GM23338 (cell line): Measurements from ENCODE around the gene LDAF1. TPM values are rescaled to one million over a fixed set of nuclear protein-coding genes. Genes with fewer than 3 reads are reported as not detected.

Experiments used
- ATAC-seq: fragments of 200-7000 bp; cut with Tn5 transposase; 3 replicates; pipeline ENCODE4 v1.9.1; 2020
- DNase-seq: peaks from one replicate; pipeline ENCODE4 v3.0.0-alpha.2; 2015; ENCODE audit warnings: low spot score
- H2AFZ ChIP-seq: fragments of 200-600 bp; sonication (generic); 2 replicates; pipeline ENCODE4 v1.8.0; 2016; ENCODE audit warnings: antibody characterized with exemption, mild to moderate bottlenecking, moderate library complexity
- H3F3A ChIP-seq: fragments of 200-600 bp; sonication (generic); replicated peaks from 2 replicates; pipeline ENCODE4 v1.8.0; 2017; ENCODE audit warnings: antibody characterized with exemption, mixed run types, low read depth
- H3K27ac ChIP-seq: fragments of 200-600 bp; sonication (generic); 2 replicates; pipeline ENCODE4 v1.6.1; 2016; ENCODE audit warnings: low read depth
- H3K27me3 ChIP-seq: fragments of 200-600 bp; sonication (generic); 2 replicates; pipeline ENCODE4 v1.8.0; 2016; ENCODE audit warnings: mild to moderate bottlenecking, mixed run types, moderate library complexity; ENCODE audit not compliant: insufficient read depth
- H3K36me3 ChIP-seq: fragments of 200-600 bp; sonication (generic); 2 replicates; pipeline ENCODE4 v1.8.0; 2016; ENCODE audit warnings: mild to moderate bottlenecking; ENCODE audit not compliant: insufficient read depth
- H3K4me1 ChIP-seq: fragments of 200-600 bp; sonication (generic); 2 replicates; pipeline ENCODE4 v1.8.0; 2016; ENCODE audit warnings: mild to moderate bottlenecking, moderate library complexity; ENCODE audit not compliant: insufficient read depth
- H3K4me2 ChIP-seq: fragments of 200-600 bp; sonication (generic); 2 replicates; pipeline ENCODE4 v1.7.1; 2017; ENCODE audit warnings: mixed run types
- H3K4me3 ChIP-seq: fragments of 200-600 bp; sonication (generic); 2 replicates; pipeline ENCODE4 v1.6.1; 2016; ENCODE audit warnings: mixed run types
- H3K79me2 ChIP-seq: fragments of 200-600 bp; sonication (generic); replicated peaks from 2 replicates; pipeline ENCODE4 v1.8.0; 2017; ENCODE audit warnings: mild to moderate bottlenecking; ENCODE audit not compliant: insufficient read depth
- H3K9me2 ChIP-seq: fragments of 200-600 bp; sonication (generic); 2 replicates; pipeline ENCODE4 v1.8.0; 2017; ENCODE audit not compliant: insufficient read depth
- H4K20me1 ChIP-seq: fragments of 200-600 bp; sonication (generic); replicated peaks from 2 replicates; pipeline ENCODE4 v1.8.0; 2017; ENCODE audit warnings: mild to moderate bottlenecking; ENCODE audit not compliant: insufficient read depth
- H3K27ac Mint-ChIP-seq: 2 replicates; pipeline ENCODE4 v1.8.0; 2020; ENCODE audit warnings: inconsistent platforms, mild to moderate bottlenecking, moderate library complexity, mixed read lengths
- H3K27me3 Mint-ChIP-seq: 3 replicates; pipeline ENCODE4 v1.8.0; 2022; ENCODE audit warnings: low read depth, mild to moderate bottlenecking, moderate library complexity, mixed read lengths, inconsistent platforms; ENCODE audit not compliant: insufficient read depth, poor library complexity
- H3K36me3 Mint-ChIP-seq: 3 replicates; pipeline ENCODE4 v1.8.0; 2021; ENCODE audit warnings: low read depth, mild to moderate bottlenecking, inconsistent platforms, moderate library complexity, mixed read lengths
- H3K4me1 Mint-ChIP-seq: 3 replicates; pipeline ENCODE4 v1.8.0; 2020; ENCODE audit warnings: mild to moderate bottlenecking, inconsistent platforms, mixed read lengths
- H3K4me3 Mint-ChIP-seq: 3 replicates; pipeline ENCODE4 v1.8.0; 2021; ENCODE audit warnings: moderate library complexity, mild to moderate bottlenecking, inconsistent platforms, mixed read lengths
- H3K9me3 Mint-ChIP-seq: 3 replicates; pipeline ENCODE4 v1.8.0; 2020; ENCODE audit warnings: moderate library complexity, mild to moderate bottlenecking, inconsistent platforms, mixed read lengths
- CREB1 ChIP-seq: fragments of 250-450 bp; sonication (Bioruptor Pico); IDR thresholded peaks from 2 replicates; pipeline ENCODE4 v1.5.0; 2020; ENCODE audit warnings: low read depth, mild to moderate bottlenecking, moderate library complexity
- ETS1 ChIP-seq: IDR thresholded peaks from 2 replicates; pipeline ENCODE4 v1.6.1; 2016; ENCODE audit warnings: antibody characterized with exemption
- EZH2 ChIP-seq: fragments of 200-600 bp; sonication (generic); IDR thresholded peaks from one replicate; pipeline ENCODE4 v1.8.0; 2017; ENCODE audit warnings: antibody characterized with exemption, mild to moderate bottlenecking, low read depth; ENCODE audit not compliant: unreplicated experiment
- EZH2phosphoT487 ChIP-seq: fragments of 200-600 bp; sonication (generic); IDR thresholded peaks from one replicate; pipeline ENCODE4 v1.8.1; 2018; ENCODE audit warnings: antibody characterized with exemption; ENCODE audit not compliant: unreplicated experiment
- JUNB ChIP-seq: IDR thresholded peaks from one replicate; pipeline ENCODE4 v1.6.1; 2016; ENCODE audit warnings: antibody characterized with exemption; ENCODE audit not compliant: unreplicated experiment
- POLR2AphosphoS5 ChIP-seq: IDR thresholded peaks from 2 replicates; pipeline ENCODE4 v1.6.1; 2016; ENCODE audit warnings: antibody characterized with exemption, low read depth
- ZNF331 ChIP-seq: fragments of 250-450 bp; sonication (Bioruptor Pico); IDR thresholded peaks from 2 replicates; pipeline ENCODE4 v1.5.0; 2020; ENCODE audit warnings: low read depth, mild to moderate bottlenecking, moderate library complexity
- polyA plus RNA-seq: library from polyadenylated mRNA; unstranded; fragments of >200 nt; fragmentation: Nextera tagmentation; extraction: Ambion mirVana; gene quantifications from 2 replicates; pipeline ENCODE4 v1.2.1, GENCODE V29; 2016
- total RNA-seq: library from RNA; depleted of rRNA; stranded (reverse); fragments of >200 nt; shearing (Covaris generic); gene quantifications from 2 replicates; pipeline ENCODE4 v1.2.3, GENCODE V29; 2014
- TF ChIP-seq, protein P1 (sequence below): fragments of 250-450 bp; sonication (Bioruptor Pico); IDR thresholded peaks from 2 replicates; pipeline ENCODE4 v1.5.0; 2020; ENCODE audit warnings: mild to moderate bottlenecking, moderate library complexity
- TF ChIP-seq, protein P2 (sequence below): IDR thresholded peaks from one replicate; pipeline ENCODE4 v1.6.1; 2018; ENCODE audit warnings: antibody characterized with exemption; ENCODE audit not compliant: unreplicated experiment
- TF ChIP-seq, protein P3 (sequence below), 2 experiments: fragments of 200-600 bp in 1 of 2; sonication (generic) in 1 of 2; conservative IDR thresholded peaks; 2 replicates each; pipeline versions ENCODE4 v1.5.1 to v1.6.1; 2016 to 2017; ENCODE audit warnings: antibody characterized with exemption in 2 of 2, low read depth in 2 of 2, mild to moderate bottlenecking in 2 of 2, moderate library complexity in 1 of 2

LDAF1 gene
- total and polyA plus RNA-seq, 2 experiments from 2014 or later, result 20.5 to 33.8 TPM

DNA sequence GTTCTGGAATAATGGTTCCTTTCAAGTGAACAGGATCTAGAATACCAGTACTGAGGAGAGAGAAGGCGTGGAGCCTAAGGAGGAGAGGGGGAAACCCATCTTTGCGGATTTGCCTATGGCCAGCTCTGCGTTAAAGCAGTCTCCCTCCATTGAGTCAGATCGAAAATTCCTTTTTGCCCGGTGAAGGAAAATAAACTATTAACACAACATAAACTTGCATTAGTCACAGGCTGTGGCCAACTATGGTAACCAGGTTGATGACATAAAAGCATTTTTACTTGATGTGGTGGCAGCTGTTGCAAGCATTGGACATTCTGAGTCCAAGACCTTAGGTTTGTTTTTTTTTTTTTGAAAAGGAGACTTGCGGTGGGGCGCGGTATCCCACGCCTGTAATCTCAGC lies 8.9 kb downstream of the LDAF1 start (continued):
- TF ChIP-seq, protein P1, sequence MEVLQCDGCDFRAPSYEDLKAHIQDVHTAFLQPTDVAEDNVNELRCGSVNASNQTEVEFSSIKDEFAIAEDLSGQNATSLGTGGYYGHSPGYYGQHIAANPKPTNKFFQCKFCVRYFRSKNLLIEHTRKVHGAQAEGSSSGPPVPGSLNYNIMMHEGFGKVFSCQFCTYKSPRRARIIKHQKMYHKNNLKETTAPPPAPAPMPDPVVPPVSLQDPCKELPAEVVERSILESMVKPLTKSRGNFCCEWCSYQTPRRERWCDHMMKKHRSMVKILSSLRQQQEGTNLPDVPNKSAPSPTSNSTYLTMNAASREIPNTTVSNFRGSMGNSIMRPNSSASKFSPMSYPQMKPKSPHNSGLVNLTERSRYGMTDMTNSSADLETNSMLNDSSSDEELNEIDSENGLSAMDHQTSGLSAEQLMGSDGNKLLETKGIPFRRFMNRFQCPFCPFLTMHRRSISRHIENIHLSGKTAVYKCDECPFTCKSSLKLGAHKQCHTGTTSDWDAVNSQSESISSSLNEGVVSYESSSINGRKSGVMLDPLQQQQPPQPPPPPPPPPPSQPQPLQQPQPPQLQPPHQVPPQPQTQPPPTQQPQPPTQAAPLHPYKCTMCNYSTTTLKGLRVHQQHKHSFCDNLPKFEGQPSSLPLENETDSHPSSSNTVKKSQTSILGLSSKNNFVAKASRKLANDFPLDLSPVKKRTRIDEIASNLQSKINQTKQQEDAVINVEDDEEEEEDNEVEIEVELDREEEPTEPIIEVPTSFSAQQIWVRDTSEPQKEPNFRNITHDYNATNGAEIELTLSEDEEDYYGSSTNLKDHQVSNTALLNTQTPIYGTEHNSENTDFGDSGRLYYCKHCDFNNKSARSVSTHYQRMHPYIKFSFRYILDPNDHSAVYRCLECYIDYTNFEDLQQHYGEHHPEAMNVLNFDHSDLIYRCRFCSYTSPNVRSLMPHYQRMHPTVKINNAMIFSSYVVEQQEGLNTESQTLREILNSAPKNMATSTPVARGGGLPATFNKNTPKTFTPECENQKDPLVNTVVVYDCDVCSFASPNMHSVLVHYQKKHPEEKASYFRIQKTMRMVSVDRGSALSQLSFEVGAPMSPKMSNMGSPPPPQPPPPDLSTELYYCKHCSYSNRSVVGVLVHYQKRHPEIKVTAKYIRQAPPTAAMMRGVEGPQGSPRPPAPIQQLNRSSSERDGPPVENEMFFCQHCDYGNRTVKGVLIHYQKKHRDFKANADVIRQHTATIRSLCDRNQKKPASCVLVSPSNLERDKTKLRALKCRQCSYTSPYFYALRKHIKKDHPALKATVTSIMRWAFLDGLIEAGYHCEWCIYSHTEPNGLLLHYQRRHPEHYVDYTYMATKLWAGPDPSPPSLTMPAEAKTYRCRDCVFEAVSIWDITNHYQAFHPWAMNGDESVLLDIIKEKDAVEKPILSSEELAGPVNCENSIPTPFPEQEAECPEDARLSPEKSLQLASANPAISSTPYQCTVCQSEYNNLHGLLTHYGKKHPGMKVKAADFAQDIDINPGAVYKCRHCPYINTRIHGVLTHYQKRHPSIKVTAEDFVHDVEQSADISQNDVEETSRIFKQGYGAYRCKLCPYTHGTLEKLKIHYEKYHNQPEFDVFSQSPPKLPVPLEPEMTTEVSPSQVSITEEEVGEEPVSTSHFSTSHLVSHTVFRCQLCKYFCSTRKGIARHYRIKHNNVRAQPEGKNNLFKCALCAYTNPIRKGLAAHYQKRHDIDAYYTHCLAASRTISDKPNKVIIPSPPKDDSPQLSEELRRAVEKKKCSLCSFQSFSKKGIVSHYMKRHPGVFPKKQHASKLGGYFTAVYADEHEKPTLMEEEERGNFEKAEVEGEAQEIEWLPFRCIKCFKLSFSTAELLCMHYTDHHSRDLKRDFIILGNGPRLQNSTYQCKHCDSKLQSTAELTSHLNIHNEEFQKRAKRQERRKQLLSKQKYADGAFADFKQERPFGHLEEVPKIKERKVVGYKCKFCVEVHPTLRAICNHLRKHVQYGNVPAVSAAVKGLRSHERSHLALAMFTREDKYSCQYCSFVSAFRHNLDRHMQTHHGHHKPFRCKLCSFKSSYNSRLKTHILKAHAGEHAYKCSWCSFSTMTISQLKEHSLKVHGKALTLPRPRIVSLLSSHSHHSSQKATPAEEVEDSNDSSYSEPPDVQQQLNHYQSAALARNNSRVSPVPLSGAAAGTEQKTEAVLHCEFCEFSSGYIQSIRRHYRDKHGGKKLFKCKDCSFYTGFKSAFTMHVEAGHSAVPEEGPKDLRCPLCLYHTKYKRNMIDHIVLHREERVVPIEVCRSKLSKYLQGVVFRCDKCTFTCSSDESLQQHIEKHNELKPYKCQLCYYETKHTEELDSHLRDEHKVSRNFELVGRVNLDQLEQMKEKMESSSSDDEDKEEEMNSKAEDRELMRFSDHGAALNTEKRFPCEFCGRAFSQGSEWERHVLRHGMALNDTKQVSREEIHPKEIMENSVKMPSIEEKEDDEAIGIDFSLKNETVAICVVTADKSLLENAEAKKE (CRISPR knock-in tag), result no peak
- TF ChIP-seq ETS1 (no peak), EZH2phosphoT487 (no peak), CREB1 (CRISPR knock-in tag) (no peak), EZH2 (no peak), ZNF331 (CRISPR knock-in tag) (no peak)

GRCh38 chr16:21167929-21168602 lies 9.6 kb downstream of the LDAF1 start:
- peaks cover 3% of the 10 kb centered on the region; the same call in 1 of the 2 replicates for H3K79me2 ChIP-seq
- DNase-seq (no peak), ATAC-seq (no peak)
- H3F3A ChIP-seq, result no peaks in the 10 kb centered on the region
- H4K20me1 ChIP-seq, result peaks cover 6% of the 10 kb centered on the region
- H3K9me3 Mint-ChIP-seq, result no peaks in the 10 kb centered on the region
- peaks cover 36% of the 10 kb centered on the region for H3K36me3 ChIP-seq
- no peak overlapping the region for H3K4me3 ChIP-seq
- H2AFZ ChIP-seq, result no peak overlapping the region
- no peaks in the 10 kb centered on the region; the same call in 1 of the 2 replicates for H3K4me1 ChIP-seq
- H3K4me3 Mint-ChIP-seq, result no peak overlapping the region
- no peaks in the 10 kb centered on the region for H3K27me3 ChIP-seq
- no peaks in the 10 kb centered on the region for H3K27me3 Mint-ChIP-seq
- H3K9me2 ChIP-seq, result no peaks in the 10 kb centered on the region
- H3K36me3 Mint-ChIP-seq, result peaks cover 71% of the 10 kb centered on the region
- H3K4me1 Mint-ChIP-seq, result peaks cover 8% of the 10 kb centered on the region; the same call in 2 of the 3 replicates
- no peak overlapping the region for H3K27ac ChIP-seq
- H3K4me2 ChIP-seq, result no peak overlapping the region
- no peak overlapping the region for H3K27ac Mint-ChIP-seq
- TF ChIP-seq, protein P2, sequence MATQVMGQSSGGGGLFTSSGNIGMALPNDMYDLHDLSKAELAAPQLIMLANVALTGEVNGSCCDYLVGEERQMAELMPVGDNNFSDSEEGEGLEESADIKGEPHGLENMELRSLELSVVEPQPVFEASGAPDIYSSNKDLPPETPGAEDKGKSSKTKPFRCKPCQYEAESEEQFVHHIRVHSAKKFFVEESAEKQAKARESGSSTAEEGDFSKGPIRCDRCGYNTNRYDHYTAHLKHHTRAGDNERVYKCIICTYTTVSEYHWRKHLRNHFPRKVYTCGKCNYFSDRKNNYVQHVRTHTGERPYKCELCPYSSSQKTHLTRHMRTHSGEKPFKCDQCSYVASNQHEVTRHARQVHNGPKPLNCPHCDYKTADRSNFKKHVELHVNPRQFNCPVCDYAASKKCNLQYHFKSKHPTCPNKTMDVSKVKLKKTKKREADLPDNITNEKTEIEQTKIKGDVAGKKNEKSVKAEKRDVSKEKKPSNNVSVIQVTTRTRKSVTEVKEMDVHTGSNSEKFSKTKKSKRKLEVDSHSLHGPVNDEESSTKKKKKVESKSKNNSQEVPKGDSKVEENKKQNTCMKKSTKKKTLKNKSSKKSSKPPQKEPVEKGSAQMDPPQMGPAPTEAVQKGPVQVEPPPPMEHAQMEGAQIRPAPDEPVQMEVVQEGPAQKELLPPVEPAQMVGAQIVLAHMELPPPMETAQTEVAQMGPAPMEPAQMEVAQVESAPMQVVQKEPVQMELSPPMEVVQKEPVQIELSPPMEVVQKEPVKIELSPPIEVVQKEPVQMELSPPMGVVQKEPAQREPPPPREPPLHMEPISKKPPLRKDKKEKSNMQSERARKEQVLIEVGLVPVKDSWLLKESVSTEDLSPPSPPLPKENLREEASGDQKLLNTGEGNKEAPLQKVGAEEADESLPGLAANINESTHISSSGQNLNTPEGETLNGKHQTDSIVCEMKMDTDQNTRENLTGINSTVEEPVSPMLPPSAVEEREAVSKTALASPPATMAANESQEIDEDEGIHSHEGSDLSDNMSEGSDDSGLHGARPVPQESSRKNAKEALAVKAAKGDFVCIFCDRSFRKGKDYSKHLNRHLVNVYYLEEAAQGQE, result no peak
- TF ChIP-seq JUNB (no peak), ETS1 (no peak), POLR2AphosphoS5 (no peak), ZNF331 (CRISPR knock-in tag) (no peak)
- TF ChIP-seq, protein P3, sequence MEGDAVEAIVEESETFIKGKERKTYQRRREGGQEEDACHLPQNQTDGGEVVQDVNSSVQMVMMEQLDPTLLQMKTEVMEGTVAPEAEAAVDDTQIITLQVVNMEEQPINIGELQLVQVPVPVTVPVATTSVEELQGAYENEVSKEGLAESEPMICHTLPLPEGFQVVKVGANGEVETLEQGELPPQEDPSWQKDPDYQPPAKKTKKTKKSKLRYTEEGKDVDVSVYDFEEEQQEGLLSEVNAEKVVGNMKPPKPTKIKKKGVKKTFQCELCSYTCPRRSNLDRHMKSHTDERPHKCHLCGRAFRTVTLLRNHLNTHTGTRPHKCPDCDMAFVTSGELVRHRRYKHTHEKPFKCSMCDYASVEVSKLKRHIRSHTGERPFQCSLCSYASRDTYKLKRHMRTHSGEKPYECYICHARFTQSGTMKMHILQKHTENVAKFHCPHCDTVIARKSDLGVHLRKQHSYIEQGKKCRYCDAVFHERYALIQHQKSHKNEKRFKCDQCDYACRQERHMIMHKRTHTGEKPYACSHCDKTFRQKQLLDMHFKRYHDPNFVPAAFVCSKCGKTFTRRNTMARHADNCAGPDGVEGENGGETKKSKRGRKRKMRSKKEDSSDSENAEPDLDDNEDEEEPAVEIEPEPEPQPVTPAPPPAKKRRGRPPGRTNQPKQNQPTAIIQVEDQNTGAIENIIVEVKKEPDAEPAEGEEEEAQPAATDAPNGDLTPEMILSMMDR (conservative IDR thresholded peaks at IDR 0.05; ENCODE audit: low read depth in 2 of 2), result no peak
